KMS-11 (cell line): ENCODE results near the gene SLC31A1.

ENCODE experiments used
- H2AFZ ChIP-seq: fragments of 200-600 bp; sonication (generic); 2 replicates; pipeline ENCODE4 v1.6.1; 2016; ENCODE audit warnings: antibody characterized with exemption, mixed run types, low read depth
- H3K27ac ChIP-seq: fragments of 200-600 bp; sonication (generic); 2 replicates; pipeline ENCODE4 v1.6.1; 2016; ENCODE audit warnings: mild to moderate bottlenecking, mixed run types
- H3K27me3 ChIP-seq: fragments of 200-600 bp; sonication (generic); 2 replicates; pipeline ENCODE4 v1.6.1; 2017; ENCODE audit warnings: mild to moderate bottlenecking, low read depth, mixed run types, moderate library complexity; ENCODE audit not compliant: insufficient read depth
- H3K36me3 ChIP-seq: fragments of 200-600 bp; sonication (generic); 2 replicates; pipeline ENCODE4 v1.6.1; 2017; ENCODE audit warnings: mild to moderate bottlenecking, mixed run types; ENCODE audit not compliant: insufficient read depth
- H3K4me1 ChIP-seq: fragments of 200-600 bp; sonication (generic); 2 replicates; pipeline ENCODE4 v1.6.1; 2016; ENCODE audit warnings: mild to moderate bottlenecking, low read depth, mixed run types; ENCODE audit not compliant: poor library complexity, severe bottlenecking
- H3K4me2 ChIP-seq: fragments of 200-600 bp; sonication (generic); 2 replicates; pipeline ENCODE4 v1.7.0; 2016; ENCODE audit warnings: mild to moderate bottlenecking, mixed run types
- H3K4me3 ChIP-seq: fragments of 200-600 bp; sonication (generic); IDR thresholded peaks from 2 replicates; pipeline ENCODE4 v1.6.1; 2017; ENCODE audit warnings: low read depth, low read length, mixed read lengths; ENCODE audit not compliant: insufficient read depth
- H3K79me2 ChIP-seq: fragments of 200-600 bp; sonication (generic); 2 replicates; pipeline ENCODE4 v1.6.1; 2016; ENCODE audit warnings: low read depth, mixed run types; ENCODE audit not compliant: insufficient read depth
- H3K9ac ChIP-seq: fragments of 200-600 bp; sonication (generic); 2 replicates; pipeline ENCODE4 v1.6.1; 2016; ENCODE audit warnings: mild to moderate bottlenecking, mixed run types
- H4K20me1 ChIP-seq: fragments of 200-600 bp; sonication (generic); 2 replicates; pipeline ENCODE4 v1.6.1; 2016; ENCODE audit warnings: mild to moderate bottlenecking, mixed run types; ENCODE audit not compliant: insufficient read depth
- CTCF ChIP-seq: fragments of 200-600 bp; sonication (generic); conservative IDR thresholded peaks from 2 replicates; pipeline ENCODE4 v1.6.1; 2017; ENCODE audit warnings: low read depth, mild to moderate bottlenecking, antibody characterized with exemption, low read length, moderate library complexity, mixed read lengths

Gene SLC31A1

DNA sequence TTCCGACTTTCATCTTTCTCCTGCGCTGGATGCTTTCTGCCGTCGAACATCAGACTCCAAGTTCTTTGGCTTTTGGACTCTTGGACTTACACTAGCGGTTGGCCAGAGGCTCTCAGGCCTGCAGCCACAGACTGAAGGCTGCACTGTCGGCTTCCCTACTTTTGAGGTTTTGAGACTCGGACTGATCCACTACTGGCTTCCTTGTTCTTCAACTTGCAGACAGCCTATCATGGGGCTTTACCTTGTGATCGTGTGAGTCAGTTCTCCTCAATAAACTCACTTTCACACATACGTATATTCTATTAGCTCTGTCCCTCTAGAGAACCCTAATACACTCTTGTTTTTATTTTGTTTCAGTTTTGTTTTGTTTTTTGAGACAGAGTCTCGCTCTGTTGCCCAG, 10.5 kb upstream of the SLC31A1 start:
- TF ChIP-seq CTCF, result no peak
- Histone ChIP-seq H4K20me1 (no peaks in the 10 kb centered on the region), H3K27me3 (no peaks in the 10 kb centered on the region), H3K4me2 (no peak overlapping the region), H3K9ac (no peak overlapping the region), H3K27ac (no peak overlapping the region), H3K4me1 (peaks cover 13% of the 10 kb centered on the region), H2AFZ (no peak overlapping the region), H3K79me2 (peaks cover 3% of the 10 kb centered on the region; the same call in 1 of the 2 replicates), H3K4me3 (no peak overlapping the region), H3K36me3 (0 out of 2 replicates have a peak, but pooled peaks cover 3% of the 10 kb centered on the region)

- Histone ChIP-seq H3K9ac (no peak overlapping the region), H3K4me1 (peaks cover 24% of the 10 kb centered on the region), H4K20me1 (no peaks in the 10 kb centered on the region), H3K4me3 (no peak overlapping the region), H3K36me3 (0 out of 2 replicates have a peak, but pooled peaks cover 3% of the 10 kb centered on the region), H3K4me2 (no peak overlapping the region), H3K27ac (no peak overlapping the region), H2AFZ (no peak overlapping the region), H3K79me2 (peaks cover 30% of the 10 kb centered on the region), H3K27me3 (no peaks in the 10 kb centered on the region)
- TF ChIP-seq CTCF, result no peak
Observed at GRCh38 chr9:113215132-113215531, 6.2 kb upstream of the SLC31A1 start.

- Histone ChIP-seq H3K36me3 (0 out of 2 replicates have a peak, but pooled peaks cover 1% of the 10 kb centered on the region), H3K4me1 (peaks cover 27% of the 10 kb centered on the region), H2AFZ (no peak overlapping the region), H3K4me3 (no peak overlapping the region), H3K4me2 (no peak overlapping the region), H4K20me1 (no peaks in the 10 kb centered on the region), H3K9ac (no peak overlapping the region), H3K27ac (no peak overlapping the region), H3K79me2 (peaks cover 40% of the 10 kb centered on the region), H3K27me3 (no peaks in the 10 kb centered on the region)
- TF ChIP-seq CTCF, result no peak
Observed at GRCh38 chr9:113216406-113216805, 4.9 kb upstream of the SLC31A1 start.

- no peak overlapping the region for H3K4me3 ChIP-seq
- no peak overlapping the region for H2AFZ ChIP-seq
- no peaks in the 10 kb centered on the region for H3K27me3 ChIP-seq
- no peaks in the 10 kb centered on the region for H3K36me3 ChIP-seq
- peaks cover 34% of the 10 kb centered on the region for H3K4me1 ChIP-seq
- no peak overlapping the region for H3K9ac ChIP-seq
- H4K20me1 ChIP-seq, result no peaks in the 10 kb centered on the region
- peak overlapping the region; percentile 15; the same call in 1 of the 2 replicates for H3K27ac ChIP-seq
- H3K4me2 ChIP-seq, result peak overlapping the region; percentile 87
- no peak for TF ChIP-seq CTCF
- peaks cover 40% of the 10 kb centered on the region for H3K79me2 ChIP-seq
Observed at GRCh38 chr9:113219186-113219936, 2.0 kb upstream of the SLC31A1 start.
